Measurements from ENCODE around the gene FLNA. TPM values are rescaled to one million over a fixed set of nuclear protein-coding genes. Genes with fewer than 3 reads are reported as not detected.

FLNA gene
- total RNA-seq, 2 donors from 2014 or later = 124 to 773 TPM

GRCh38 chrX:154369449-154370299 is 4.8 kb downstream of the FLNA start:
- TF ChIP-seq CTCF (IDR thresholded peaks at IDR 0.05) = no peak
- Histone ChIP-seq H3K9me3 (no peaks in the 10 kb centered on the region), H3K4me1 (no peaks in the 10 kb centered on the region), H3K27ac (peak overlapping the region; percentile 69), H3K9ac (ENCODE audit: low read depth in 2 of 2, low read length in 2 of 2) (peak overlapping the region; percentile 71 to 76), H3K4me3 (peak overlapping the region; percentile 44), H3K27me3 (no peaks in the 10 kb centered on the region), H3K36me3 (no peaks in the 10 kb centered on the region)
- intact Hi-C loops (cut with DNase I) = no loop called here
- peak; percentile 59 for DNase-seq

- Histone ChIP-seq H3K36me3 (no peaks in the 10 kb centered on the region), H3K9ac (ENCODE audit: low read depth in 2 of 2, low read length in 2 of 2) (peak overlapping the region; percentile 50 to 51), H3K4me3 (peak overlapping the region; percentile 44), H3K27ac (peak overlapping the region; percentile 69), H3K4me1 (no peaks in the 10 kb centered on the region), H3K9me3 (no peaks in the 10 kb centered on the region), H3K27me3 (no peaks in the 10 kb centered on the region)
- intact Hi-C loops (cut with DNase I) = no loop called here
- peak; percentile 59 for DNase-seq
- no peak for TF ChIP-seq CTCF (IDR thresholded peaks at IDR 0.05)
Measured at GRCh38 chrX:154368630-154369448, 5.6 kb downstream of the FLNA start.

- no peaks in the 10 kb centered on the region for H3K36me3 ChIP-seq
- H3K4me1 ChIP-seq = no peaks in the 10 kb centered on the region
Measured at GRCh38 chrX:154367474-154368308, 6.7 kb downstream of the FLNA start.

GRCh38 chrX:154366666-154367055 is 7.8 kb downstream of the FLNA start:
- no peaks in the 10 kb centered on the region for H3K27me3 ChIP-seq
- no peak overlapping the region for H3K4me3 ChIP-seq
- H3K9me3 ChIP-seq = no peaks in the 10 kb centered on the region
- H3K4me1 ChIP-seq = no peaks in the 10 kb centered on the region
- H3K27ac ChIP-seq = no peak overlapping the region
- no peak for TF ChIP-seq CTCF (IDR thresholded peaks at IDR 0.05)
- intact Hi-C loops (cut with DNase I) = no loop called here
- no peaks in the 10 kb centered on the region for H3K36me3 ChIP-seq
- no peak for DNase-seq
- peak overlapping the region in 1 of 2 donors; percentile 4 for H3K9ac ChIP-seq (ENCODE audit: low read depth in 2 of 2, low read length in 2 of 2)

More at GRCh38 chrX:154367474-154368308, 6.7 kb downstream of the FLNA start:
- peak overlapping the region; percentile 35 to 46 for H3K9ac ChIP-seq (ENCODE audit: low read depth in 2 of 2, low read length in 2 of 2)
- H3K27ac ChIP-seq = peak overlapping the region; percentile 69
- TF ChIP-seq CTCF (IDR thresholded peaks at IDR 0.05) = no peak
- no peaks in the 10 kb centered on the region for H3K9me3 ChIP-seq
- H3K4me3 ChIP-seq = peak overlapping the region; percentile 44
- intact Hi-C loops (cut with DNase I) = no loop called here
- no peak for DNase-seq
- no peaks in the 10 kb centered on the region for H3K27me3 ChIP-seq
